ENCODE measurements around the gene PLXNB2. TPM values are rescaled to one million over a fixed set of nuclear protein-coding genes. Genes with fewer than 3 reads are reported as not detected.

Gene PLXNB2
- total RNA-seq, 5 donors from 2014 or later (not counting 1 experiment from before 2014, with no cell fraction given): 4.3 to 11.8 (median 6.5) TPM

DNA sequence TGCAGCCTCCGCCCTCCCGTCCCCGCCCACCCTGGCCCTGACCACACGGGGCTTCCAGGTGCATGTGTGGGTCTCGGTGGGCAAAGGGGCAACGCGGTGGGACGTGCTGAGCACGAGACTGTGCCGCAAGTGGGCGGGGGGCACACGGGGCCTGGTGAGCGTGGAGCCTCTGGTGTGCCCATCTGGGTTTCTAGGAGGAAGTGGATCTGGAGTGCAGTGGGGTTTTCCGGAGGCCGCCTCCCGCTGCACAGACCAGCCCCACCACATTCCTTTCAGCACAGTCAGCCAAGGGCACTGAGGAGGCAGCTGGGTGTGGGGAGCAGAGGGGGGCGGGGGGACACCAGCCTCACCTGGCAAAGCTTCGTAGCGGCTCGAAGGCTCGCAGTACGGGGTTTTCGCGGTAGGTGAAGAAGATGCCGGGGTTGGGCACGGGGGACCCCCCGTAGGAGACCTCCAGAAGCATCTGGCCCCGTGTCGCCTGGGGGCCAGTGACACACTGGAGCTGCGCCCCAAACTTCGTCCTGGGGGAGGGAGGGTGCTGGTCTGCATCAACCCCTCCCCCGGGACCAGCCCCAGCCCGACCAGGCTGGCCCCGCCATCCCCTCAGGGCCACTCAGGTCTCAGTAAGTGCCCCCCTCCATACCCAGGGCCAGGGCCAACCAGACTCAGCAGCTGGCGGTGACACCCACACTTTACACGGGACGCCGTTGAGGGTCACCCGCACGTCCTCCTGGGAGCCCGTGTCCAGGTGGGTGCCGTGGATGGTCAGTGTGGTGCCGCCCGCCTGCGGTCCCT lies 24.9 kb downstream of the PLXNB2 start:
- H3K9me3 Mint-ChIP-seq: no peaks in the 10 kb centered on the region
- ATAC-seq (replicated peaks in 1 of 4): no peak

DNA sequence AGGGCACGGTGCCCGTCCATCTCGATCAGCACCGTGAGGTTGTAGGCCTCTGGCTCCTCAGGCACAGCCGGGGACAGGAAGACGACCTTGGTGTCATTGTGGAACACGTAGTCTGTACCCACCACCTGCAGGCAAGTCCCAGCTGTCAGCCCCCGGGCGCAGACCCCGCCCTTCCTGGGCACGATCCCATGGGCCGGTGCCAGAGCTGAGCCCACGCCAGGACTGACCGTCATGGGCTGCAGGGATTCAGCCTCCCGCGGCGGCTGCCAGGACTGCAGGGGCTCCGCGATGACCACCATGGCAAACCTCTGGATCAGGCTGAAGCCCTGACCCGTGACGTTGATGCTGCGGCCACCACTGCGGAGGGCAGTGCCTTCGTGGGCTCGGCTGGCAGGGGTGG lies 25.5 kb downstream of the PLXNB2 start:
- Mint-ChIP-seq H3K9me3 (no peaks in the 10 kb centered on the region), H3K27ac (no peak overlapping the region), H3K4me3 (no peak overlapping the region), H3K36me3 (no peaks in the 10 kb centered on the region), H3K4me1 (no peaks in the 10 kb centered on the region), H3K27me3 (no peaks in the 10 kb centered on the region)
- H3K4me1 ChIP-seq (ENCODE audit: control insufficient read depth in 1 of 2, extremely low read depth in 1 of 2, insufficient read depth in 2 of 2, low read length in 2 of 2): no peaks in the 10 kb centered on the region
- POLR2A ChIA-PET: no interaction called here
- H3K9me3 ChIP-seq: no peaks in the 10 kb centered on the region
- DNase-seq (no peak), ATAC-seq (replicated peaks in 1 of 4) (no peak)
- H3K36me3 ChIP-seq (ENCODE audit: control insufficient read depth in 2 of 2, extremely low read depth in 1 of 2, insufficient read depth in 1 of 2, low read length in 1 of 2): no peaks in the 10 kb centered on the region
- CTCF ChIA-PET: no interaction called here
- WGBS (ENCODE audit: insufficient coverage): 89% methylated on average over 25 of the region's 25 CpGs
- peaks cover 0 to 11% of the 10 kb centered on the region in 2 experiments for H3K27me3 ChIP-seq (replicated peaks in 1 of 2; ENCODE audit: control insufficient read depth in 2 of 2, extremely low read depth in 1 of 2, insufficient read depth in 2 of 2, low read length in 1 of 2)
- no peak overlapping the region for H3K4me3 ChIP-seq (ENCODE audit: control insufficient read depth in 1 of 2, extremely low read depth in 1 of 2, low read length in 1 of 2)
- no peak overlapping the region for H3K27ac ChIP-seq (ENCODE audit: low read length)

More for the DNA sequence above, 24.9 kb downstream of the PLXNB2 start:
- Mint-ChIP-seq H3K4me3 (no peak overlapping the region), H3K27me3 (no peaks in the 10 kb centered on the region), H3K27ac (no peak overlapping the region), H3K4me1 (no peaks in the 10 kb centered on the region), H3K36me3 (no peaks in the 10 kb centered on the region)
- ChIA-PET POLR2A (no interaction called here), CTCF (no interaction called here)
- no peak for DNase-seq
- Histone ChIP-seq H3K36me3 (ENCODE audit: control insufficient read depth in 2 of 2, extremely low read depth in 1 of 2, insufficient read depth in 1 of 2, low read length in 1 of 2) (no peaks in the 10 kb centered on the region), H3K9me3 (no peaks in the 10 kb centered on the region), H3K27me3 (replicated peaks in 1 of 2; ENCODE audit: control insufficient read depth in 2 of 2, extremely low read depth in 1 of 2, insufficient read depth in 2 of 2, low read length in 1 of 2) (peaks cover 0 to 11% of the 10 kb centered on the region in 2 experiments), H3K27ac (ENCODE audit: low read length) (no peak overlapping the region), H3K4me1 (ENCODE audit: control insufficient read depth in 1 of 2, extremely low read depth in 1 of 2, insufficient read depth in 2 of 2, low read length in 2 of 2) (no peaks in the 10 kb centered on the region), H3K4me3 (ENCODE audit: control insufficient read depth in 1 of 2, extremely low read depth in 1 of 2, low read length in 1 of 2) (no peak overlapping the region)
- 85% methylated on average over 38 of the region's 45 CpGs for WGBS (ENCODE audit: insufficient coverage)

- H3K36me3 ChIP-seq (ENCODE audit: control insufficient read depth in 2 of 2, extremely low read depth in 1 of 2, insufficient read depth in 1 of 2, low read length in 1 of 2): no peaks in the 10 kb centered on the region
- peaks cover 0 to 8% of the 10 kb centered on the region in 2 experiments for H3K27me3 ChIP-seq (replicated peaks in 1 of 2; ENCODE audit: control insufficient read depth in 2 of 2, extremely low read depth in 1 of 2, insufficient read depth in 2 of 2, low read length in 1 of 2)
- 95% methylated on average over 36 of the region's 36 CpGs for WGBS (ENCODE audit: insufficient coverage)
- no peaks in the 10 kb centered on the region for H3K9me3 ChIP-seq
- CTCF ChIA-PET: no interaction called here
- Mint-ChIP-seq H3K27me3 (no peaks in the 10 kb centered on the region), H3K27ac (no peak overlapping the region), H3K9me3 (no peaks in the 10 kb centered on the region), H3K4me3 (no peak overlapping the region), H3K4me1 (no peaks in the 10 kb centered on the region), H3K36me3 (no peaks in the 10 kb centered on the region)
- H3K27ac ChIP-seq (ENCODE audit: low read length): no peak overlapping the region
- POLR2A ChIA-PET: no interaction called here
- peaks cover 0 to under 1% of the 10 kb centered on the region in 2 experiments for H3K4me1 ChIP-seq (ENCODE audit: control insufficient read depth in 1 of 2, extremely low read depth in 1 of 2, insufficient read depth in 2 of 2, low read length in 2 of 2)
- H3K4me3 ChIP-seq (ENCODE audit: control insufficient read depth in 1 of 2, extremely low read depth in 1 of 2, low read length in 1 of 2): no peak overlapping the region
- ATAC-seq (replicated peaks in 1 of 4) (no peak), DNase-seq (no peak)
These were observed 26.1 kb downstream of the PLXNB2 start for GRCh38 chr22:50281384-50281760.

DNA sequence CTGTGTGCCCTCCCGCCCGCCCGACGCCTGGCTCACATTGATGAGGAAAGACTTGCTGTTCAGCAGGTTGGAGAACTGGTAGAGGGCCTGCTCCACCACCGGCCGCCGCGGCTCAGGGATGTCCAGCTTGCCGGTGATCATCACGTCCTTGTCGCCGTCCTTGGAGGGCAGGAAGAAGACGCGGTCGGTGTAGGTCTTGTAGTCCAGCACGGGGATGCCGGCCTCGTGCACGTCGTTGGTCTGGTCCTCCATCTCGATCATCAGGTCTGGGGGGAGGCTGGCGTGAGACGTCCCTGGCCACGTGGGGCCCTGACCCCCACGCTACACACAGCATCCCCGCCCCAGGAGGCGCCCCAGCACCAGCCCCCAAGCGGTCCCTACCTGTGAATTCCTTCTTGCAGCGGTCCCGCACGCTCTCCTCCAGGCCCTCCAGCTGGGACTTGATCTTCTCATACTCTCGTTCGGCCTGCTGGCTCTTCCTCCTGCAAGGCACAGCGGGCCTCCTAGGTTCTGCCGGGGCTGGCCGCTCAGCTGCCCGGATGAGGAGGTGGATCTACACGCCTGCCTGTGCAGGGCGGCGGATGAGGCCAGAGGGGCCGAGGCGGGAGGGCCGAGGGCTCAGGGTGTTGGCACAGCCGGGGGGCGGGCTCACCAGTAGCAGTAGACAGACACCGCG lies 26.6 kb downstream of the PLXNB2 start:
- ATAC-seq (replicated peaks in 1 of 4): no peak
- no peaks in the 10 kb centered on the region for H3K27me3 Mint-ChIP-seq
- CTCF ChIA-PET: no interaction called here

DNA sequence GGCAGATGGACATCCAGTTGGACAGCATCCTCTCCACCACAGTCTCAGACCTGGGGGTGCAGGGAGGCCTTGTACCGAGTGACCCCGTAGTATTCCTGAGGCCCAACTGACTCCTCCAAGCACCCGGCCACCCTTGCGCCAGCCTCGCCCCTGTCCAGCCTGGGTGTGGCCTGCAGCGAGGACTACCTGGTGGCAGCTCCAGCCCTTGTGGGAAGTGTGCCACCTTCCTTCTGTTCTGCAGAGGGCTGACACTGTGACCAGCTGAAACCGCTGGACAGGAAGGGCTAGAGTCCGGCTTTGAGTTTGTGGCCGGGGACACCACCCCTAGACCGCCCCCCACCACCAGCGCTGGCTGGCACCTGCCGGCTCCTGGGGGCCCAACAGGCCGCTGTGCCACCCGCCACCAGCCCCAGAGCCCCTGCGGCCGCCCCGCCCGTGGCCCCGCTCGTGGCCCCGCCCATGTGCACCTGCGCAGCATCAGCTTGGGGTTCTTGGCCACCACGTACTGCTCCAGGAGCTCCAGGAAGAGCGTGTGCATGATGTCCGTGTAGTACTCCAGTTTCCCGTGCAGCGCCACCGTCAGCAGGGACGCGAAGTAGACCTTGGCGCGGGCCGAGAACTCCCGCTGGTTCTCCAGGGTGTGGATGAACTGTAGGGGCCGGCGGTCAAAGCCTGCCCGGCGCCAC lies 27.3 kb downstream of the PLXNB2 start:
- Histone ChIP-seq H3K9me3 (no peaks in the 10 kb centered on the region), H3K27me3 (replicated peaks in 1 of 2; ENCODE audit: control insufficient read depth in 2 of 2, extremely low read depth in 1 of 2, insufficient read depth in 2 of 2, low read length in 1 of 2) (peaks cover 0 to 2% of the 10 kb centered on the region in 2 experiments), H3K4me1 (ENCODE audit: control insufficient read depth in 1 of 2, extremely low read depth in 1 of 2, insufficient read depth in 2 of 2, low read length in 2 of 2) (peaks cover 0 to 2% of the 10 kb centered on the region in 2 experiments), H3K4me3 (ENCODE audit: control insufficient read depth in 1 of 2, extremely low read depth in 1 of 2, low read length in 1 of 2) (no peak overlapping the region), H3K27ac (ENCODE audit: low read length) (no peak overlapping the region), H3K36me3 (ENCODE audit: control insufficient read depth in 2 of 2, extremely low read depth in 1 of 2, insufficient read depth in 1 of 2, low read length in 1 of 2) (no peaks in the 10 kb centered on the region)
- Mint-ChIP-seq H3K27me3 (no peaks in the 10 kb centered on the region), H3K27ac (no peak overlapping the region), H3K4me3 (no peak overlapping the region), H3K9me3 (no peaks in the 10 kb centered on the region), H3K4me1 (peaks cover 0 to under 1% (median 0%) of the 10 kb centered on the region in 3 donors), H3K36me3 (no peaks in the 10 kb centered on the region)
- 93% methylated on average over 38 of the region's 38 CpGs for WGBS (ENCODE audit: insufficient coverage)
- ATAC-seq (replicated peaks in 1 of 4) (no peak), DNase-seq (no peak)
- CTCF ChIA-PET: no interaction called here
- POLR2A ChIA-PET: no interaction called here

More for the DNA sequence above, 26.6 kb downstream of the PLXNB2 start:
- no peaks in the 10 kb centered on the region for H3K9me3 Mint-ChIP-seq
- no peaks in the 10 kb centered on the region for H3K4me1 Mint-ChIP-seq
- H3K36me3 Mint-ChIP-seq: no peaks in the 10 kb centered on the region
- peaks cover 0 to 4% of the 10 kb centered on the region in 2 experiments for H3K27me3 ChIP-seq (replicated peaks in 1 of 2; ENCODE audit: control insufficient read depth in 2 of 2, extremely low read depth in 1 of 2, insufficient read depth in 2 of 2, low read length in 1 of 2)
- no peak for DNase-seq
- H3K4me3 Mint-ChIP-seq: no peak overlapping the region
- H3K9me3 ChIP-seq: no peaks in the 10 kb centered on the region
- H3K36me3 ChIP-seq (ENCODE audit: control insufficient read depth in 2 of 2, extremely low read depth in 1 of 2, insufficient read depth in 1 of 2, low read length in 1 of 2): no peaks in the 10 kb centered on the region
- no peak overlapping the region for H3K27ac Mint-ChIP-seq
- POLR2A ChIA-PET: no interaction called here
- peaks cover 0 to 2% of the 10 kb centered on the region in 2 experiments for H3K4me1 ChIP-seq (ENCODE audit: control insufficient read depth in 1 of 2, extremely low read depth in 1 of 2, insufficient read depth in 2 of 2, low read length in 2 of 2)
- no peak overlapping the region for H3K27ac ChIP-seq (ENCODE audit: low read length)
- no peak overlapping the region for H3K4me3 ChIP-seq (ENCODE audit: control insufficient read depth in 1 of 2, extremely low read depth in 1 of 2, low read length in 1 of 2)
- 96% methylated on average over 47 of the region's 47 CpGs for WGBS (ENCODE audit: insufficient coverage)

DNA sequence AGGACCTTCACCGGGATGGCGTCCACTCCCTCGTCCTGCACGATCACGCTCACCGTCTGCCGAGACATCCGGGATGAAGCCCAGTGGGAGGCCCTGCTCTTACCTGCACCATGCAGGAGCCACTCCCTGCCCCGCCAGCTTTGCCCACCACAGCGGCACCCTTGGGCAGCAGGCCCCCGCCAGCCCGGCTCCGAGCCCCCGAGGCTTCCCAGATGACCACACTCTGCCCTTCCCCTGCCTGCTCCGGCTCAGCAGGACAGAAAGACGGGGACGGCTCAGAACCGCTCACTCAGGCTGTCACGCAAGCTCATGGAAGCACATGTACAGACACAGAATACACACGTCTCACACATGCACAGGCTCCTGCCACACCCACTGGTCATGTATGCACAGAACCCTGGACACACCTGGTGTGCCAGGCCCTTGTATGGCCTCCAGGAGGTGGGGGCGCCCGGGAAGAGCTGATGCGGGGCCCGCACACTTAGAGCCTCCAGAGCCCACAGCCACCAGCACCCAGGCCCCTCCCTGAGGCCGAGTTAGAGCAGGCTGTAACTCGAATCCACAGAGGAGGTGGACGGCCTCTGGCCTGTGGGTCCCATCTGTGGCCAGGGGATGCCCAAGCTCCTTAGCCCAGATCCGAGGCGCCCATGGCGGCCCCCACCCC lies 28.4 kb downstream of the PLXNB2 start:
- CTCF ChIA-PET: no interaction called here
- H3K36me3 Mint-ChIP-seq: no peaks in the 10 kb centered on the region
- H3K36me3 ChIP-seq (ENCODE audit: control insufficient read depth in 2 of 2, extremely low read depth in 1 of 2, insufficient read depth in 1 of 2, low read length in 1 of 2): no peaks in the 10 kb centered on the region

More for the DNA sequence above, 28.4 kb downstream of the PLXNB2 start:
- no peak overlapping the region for H3K27ac ChIP-seq (ENCODE audit: low read length)
- no peak for DNase-seq
- peaks cover 0 to 5% of the 10 kb centered on the region in 2 experiments for H3K4me1 ChIP-seq (ENCODE audit: control insufficient read depth in 1 of 2, extremely low read depth in 1 of 2, insufficient read depth in 2 of 2, low read length in 2 of 2)
- no peaks in the 10 kb centered on the region for H3K27me3 Mint-ChIP-seq
- no peaks in the 10 kb centered on the region for H3K27me3 ChIP-seq (replicated peaks in 1 of 2; ENCODE audit: control insufficient read depth in 2 of 2, extremely low read depth in 1 of 2, insufficient read depth in 2 of 2, low read length in 1 of 2)
- WGBS (ENCODE audit: insufficient coverage): 91% methylated on average over 27 of the region's 30 CpGs
- no peak overlapping the region for H3K27ac Mint-ChIP-seq
- H3K4me3 ChIP-seq (ENCODE audit: control insufficient read depth in 1 of 2, extremely low read depth in 1 of 2, low read length in 1 of 2): no peak overlapping the region
- no peak overlapping the region for H3K4me3 Mint-ChIP-seq
- no peaks in the 10 kb centered on the region for H3K9me3 ChIP-seq
- H3K9me3 Mint-ChIP-seq: no peaks in the 10 kb centered on the region
- H3K4me1 Mint-ChIP-seq: peaks cover 0 to 6% (median 2%) of the 10 kb centered on the region in 3 donors
- ATAC-seq (replicated peaks in 1 of 4): no peak
- POLR2A ChIA-PET: no interaction called here
